Measurements from ENCODE around the gene ESPNL.

ESPNL gene

GRCh38 chr2:238080518-238080917, 19.6 kb upstream of the ESPNL start:
- DNase-seq: no peak

DNA sequence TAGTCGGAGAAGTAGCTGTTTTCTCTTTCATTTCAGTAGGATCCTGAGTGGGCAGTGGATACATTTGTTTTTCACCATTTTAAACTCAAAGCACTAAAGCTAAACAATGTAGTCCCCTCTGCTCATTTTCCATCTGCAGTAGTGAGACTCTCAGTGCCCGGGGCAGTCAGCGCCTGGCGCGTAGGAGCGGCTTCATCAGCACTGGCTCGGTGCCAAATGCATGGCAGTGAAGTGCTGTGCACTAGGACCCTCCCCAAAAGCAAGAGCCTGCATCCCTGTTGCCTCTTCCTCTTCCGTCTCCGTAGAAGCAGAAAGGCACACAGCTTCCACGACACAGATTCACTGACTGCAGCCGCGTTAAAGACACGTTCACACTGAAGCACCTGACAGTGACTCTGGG, 19.0 kb upstream of the ESPNL start:
- no peak for DNase-seq

DNA sequence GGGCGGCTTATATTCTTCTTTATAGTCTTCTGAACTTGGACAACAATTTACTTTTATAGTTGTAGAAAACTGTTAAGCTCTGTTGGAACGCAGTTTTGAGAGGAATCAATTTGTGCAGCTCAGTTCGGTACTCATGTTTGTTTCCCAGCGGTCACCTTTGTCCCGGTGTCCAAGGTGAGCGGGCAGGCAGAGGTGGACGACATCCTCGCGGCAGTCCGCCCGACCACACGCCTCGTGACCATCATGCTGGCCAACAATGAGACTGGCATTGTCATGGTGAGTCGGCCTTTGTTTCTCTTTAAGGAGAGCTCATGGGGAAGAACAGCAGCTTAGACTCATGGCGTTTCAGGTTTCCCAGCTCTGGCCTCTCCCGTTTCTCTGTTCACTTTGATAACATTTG, 18.6 kb upstream of the ESPNL start:
- DNase-seq: no peak

- DNase-seq: no peak
These were observed 18.0 kb upstream of the ESPNL start for GRCh38 chr2:238082151-238082550.

- DNase-seq: no peak
These were observed 17.3 kb upstream of the ESPNL start for GRCh38 chr2:238082827-238083226.

GRCh38 chr2:238083919-238084318, 16.2 kb upstream of the ESPNL start:
- no peak for DNase-seq

DNA sequence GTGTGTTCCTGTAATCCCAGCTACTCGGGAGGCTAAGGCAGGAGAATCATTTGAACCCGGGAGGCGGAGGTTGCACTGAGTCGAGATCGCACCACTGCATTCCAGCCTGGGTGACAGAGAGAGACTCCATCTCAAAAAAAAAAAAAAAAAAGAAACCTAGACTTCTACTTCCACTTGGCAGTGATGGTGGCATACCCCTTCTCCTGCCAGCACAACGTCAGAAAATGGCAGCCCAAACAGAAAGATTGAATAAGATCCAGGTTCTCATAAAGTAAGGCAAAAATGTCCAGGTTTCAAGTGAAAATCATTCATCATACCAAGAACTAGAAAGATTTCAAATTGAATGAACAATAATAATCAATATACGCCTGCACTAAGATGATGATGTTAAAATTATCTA, 15.4 kb upstream of the ESPNL start:
- no peak for DNase-seq

DNA sequence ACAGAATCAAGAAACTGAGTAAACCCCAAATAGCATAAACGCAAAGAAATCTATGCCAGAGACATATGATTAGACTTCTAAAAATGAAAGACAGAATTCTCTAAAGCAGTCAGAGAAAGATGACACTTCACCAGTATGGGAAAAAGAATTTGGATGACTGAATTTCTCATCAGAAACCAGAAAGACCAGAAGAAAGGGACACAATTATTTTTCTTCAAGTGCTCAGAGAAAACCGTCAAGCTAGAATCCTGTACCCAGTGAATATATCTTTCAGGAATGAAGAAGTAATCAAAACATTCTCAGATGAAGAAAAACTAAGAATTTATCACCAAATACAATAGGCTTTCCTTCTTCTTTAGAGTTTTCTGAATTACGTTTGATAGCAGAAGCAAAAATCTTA, 14.2 kb upstream of the ESPNL start:
- DNase-seq: no peak

DNA sequence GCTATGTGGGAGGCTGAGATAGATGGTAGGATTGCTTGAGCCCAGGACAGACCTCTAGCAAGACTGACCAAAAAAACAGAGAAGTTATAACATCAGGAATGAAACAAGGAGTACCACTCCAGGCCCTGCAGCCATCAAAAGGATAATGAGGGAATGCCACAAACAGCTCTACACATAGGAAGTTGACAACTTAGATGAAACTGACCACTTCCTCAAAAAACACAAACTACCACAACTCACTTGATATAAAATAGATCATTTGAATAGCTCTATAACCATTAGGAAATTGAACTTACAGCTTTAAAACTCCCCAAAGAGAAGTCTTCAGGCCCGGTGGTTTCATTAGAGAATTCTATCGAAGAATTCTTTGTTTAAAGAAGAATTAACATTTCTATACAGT, 12.9 kb upstream of the ESPNL start:
- no peak for DNase-seq

- no peak for DNase-seq
These were observed 9.3 kb upstream of the ESPNL start for GRCh38 chr2:238090887-238091286.

DNA sequence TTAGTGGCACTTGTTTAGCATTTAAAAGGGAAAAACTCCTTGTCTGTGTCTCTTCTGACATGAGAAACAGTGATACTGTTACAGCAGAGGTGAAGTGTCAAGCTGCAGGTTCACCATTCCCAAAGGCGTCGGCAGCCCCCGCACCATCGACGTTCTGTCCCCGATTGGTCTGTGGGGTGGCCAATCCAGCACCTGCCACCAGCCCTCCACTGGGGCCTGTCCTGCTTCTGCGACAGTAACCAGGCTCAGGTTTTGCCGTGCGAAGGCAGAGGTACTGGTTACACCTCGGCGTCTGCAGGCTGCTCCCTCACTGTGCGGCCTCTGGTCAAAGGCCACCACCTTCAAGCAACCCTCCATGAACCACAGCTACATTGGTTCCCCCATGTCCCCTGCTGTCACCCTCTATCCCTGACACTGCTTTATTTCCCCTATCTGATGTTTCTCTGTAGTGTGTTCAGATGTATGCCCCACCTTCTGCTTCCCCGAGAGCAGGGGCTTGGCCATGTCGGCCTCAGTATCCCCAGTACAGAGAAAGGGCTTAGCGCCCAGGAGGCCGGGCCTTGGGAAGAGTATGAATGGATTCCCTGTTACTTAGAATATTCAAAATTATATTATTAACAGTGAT, 8.6 kb upstream of the ESPNL start:
- no peak for DNase-seq

DNA sequence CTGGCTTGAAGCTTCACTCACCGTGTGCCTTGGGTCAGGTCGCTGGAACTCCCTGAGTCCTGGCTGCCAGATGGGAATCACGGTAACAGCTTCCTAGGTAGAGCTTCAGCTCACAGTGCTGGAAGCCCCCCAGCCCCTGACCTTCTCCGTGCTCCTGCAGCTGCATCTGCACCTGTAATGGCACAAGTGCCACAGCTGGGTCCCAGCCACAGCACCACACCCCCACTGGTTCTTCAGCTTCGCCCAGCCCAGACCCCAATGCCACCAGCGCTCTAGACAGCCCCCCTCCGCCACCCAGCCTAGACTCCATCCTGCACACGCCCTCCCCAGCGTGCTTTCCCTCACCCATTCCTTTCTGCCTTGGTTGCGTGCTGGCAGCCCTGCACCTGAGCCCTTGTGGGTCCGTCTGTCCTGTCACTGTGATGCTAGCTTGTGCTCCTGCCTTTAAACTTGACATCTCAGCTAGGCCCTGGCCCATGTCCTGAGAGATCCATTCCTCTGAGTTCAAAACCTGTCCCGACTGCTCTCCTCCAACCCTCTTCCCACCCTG, 7.6 kb upstream of the ESPNL start:
- no peak for DNase-seq

DNA sequence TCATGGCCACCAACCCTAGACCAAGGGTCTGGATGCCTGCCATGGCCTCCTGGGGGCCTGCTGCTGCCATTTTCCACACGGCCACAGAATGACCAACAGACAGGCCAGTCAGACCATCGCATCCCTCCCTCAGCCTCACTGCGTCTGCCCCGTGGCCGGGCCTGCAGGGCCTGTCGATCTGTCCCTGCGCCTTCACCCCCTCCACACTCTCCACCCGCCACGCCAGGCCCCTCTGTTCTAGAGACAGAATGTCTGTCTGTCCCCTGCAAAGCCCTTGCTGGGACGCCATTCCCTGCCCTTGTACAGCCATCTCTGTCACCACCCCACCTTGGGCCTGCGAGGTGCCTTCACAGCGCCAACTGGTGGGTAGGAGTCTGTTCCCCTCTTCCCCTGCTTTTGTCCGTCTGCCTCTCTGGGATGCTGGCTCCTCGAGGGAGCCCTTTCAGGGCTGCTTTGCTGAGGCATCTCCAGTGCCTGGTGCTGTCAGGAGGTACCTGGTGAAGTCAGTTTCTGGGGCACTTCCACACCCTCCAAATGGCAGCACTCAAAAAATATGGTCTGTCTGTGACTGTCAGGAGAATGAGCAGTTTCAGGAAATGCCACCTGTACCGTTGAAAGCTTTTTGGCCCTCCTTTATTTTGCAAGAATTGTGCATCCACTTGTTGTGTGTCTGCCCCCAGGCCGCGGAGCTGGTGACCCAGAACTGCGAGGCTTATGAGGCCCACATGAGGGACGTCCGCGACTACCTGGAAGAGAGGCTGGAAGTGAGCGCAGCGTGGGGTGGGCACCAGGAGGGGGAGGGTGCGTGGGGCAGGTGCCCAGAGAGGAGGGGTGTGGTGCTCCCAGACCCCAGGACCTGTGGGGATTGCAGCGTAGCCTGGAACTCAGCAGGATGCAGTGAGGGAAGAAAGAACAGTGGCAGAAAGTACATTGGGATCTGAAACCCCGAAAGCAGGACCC, 6.7 kb upstream of the ESPNL start:
- DNase-seq: no peak

DNA sequence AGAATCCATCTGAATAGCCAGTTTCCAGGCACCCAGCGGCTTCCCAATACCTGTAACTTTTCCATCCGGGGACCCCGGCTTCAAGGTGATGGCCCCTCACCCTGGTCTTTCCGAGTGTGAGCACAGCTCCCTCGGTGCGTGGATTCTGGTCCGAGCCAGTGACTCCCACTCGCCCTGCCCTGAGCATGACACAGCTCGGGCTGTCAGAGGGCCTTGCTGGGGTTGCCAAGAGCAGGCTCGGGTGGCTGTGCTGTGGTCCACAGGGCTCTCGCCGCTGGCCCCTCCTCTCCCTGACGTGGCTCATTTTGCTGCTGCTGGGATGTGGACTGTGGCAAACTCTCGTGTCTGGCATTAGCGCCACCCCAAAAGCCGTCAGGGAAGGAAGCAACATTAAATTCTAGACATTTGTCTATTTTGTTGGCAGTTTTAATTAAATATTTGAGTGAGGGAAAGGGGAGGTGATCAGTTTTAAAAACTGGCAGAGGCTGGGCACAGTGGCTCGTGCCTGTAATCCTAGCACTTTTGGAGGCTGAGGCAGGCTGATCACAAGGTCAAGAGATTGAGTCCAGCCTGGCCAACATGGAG, 5.6 kb upstream of the ESPNL start:
- no peak for DNase-seq

DNA sequence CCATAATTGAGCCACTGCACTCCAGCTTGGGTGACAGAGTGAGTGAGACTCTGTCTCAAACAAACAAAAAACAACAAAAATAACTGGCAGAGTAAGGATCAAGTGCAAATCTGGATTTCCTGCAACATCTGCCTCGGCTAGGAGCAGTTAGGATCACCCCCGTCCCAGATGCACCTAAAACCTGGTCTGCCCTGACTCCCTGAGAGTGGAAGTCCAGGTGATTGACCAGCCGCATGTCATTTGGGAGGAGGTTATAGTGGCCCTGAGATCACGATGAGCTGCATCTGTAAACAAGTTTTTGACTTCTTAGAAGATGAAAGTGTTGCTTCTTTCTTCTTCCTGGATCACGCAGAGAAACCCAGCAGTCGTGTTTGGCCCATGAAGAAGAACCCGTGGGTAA, 5.0 kb upstream of the ESPNL start:
- no peak for DNase-seq

- DNase-seq: no peak
These were observed 3.7 kb upstream of the ESPNL start for GRCh38 chr2:238096311-238097011.

DNA sequence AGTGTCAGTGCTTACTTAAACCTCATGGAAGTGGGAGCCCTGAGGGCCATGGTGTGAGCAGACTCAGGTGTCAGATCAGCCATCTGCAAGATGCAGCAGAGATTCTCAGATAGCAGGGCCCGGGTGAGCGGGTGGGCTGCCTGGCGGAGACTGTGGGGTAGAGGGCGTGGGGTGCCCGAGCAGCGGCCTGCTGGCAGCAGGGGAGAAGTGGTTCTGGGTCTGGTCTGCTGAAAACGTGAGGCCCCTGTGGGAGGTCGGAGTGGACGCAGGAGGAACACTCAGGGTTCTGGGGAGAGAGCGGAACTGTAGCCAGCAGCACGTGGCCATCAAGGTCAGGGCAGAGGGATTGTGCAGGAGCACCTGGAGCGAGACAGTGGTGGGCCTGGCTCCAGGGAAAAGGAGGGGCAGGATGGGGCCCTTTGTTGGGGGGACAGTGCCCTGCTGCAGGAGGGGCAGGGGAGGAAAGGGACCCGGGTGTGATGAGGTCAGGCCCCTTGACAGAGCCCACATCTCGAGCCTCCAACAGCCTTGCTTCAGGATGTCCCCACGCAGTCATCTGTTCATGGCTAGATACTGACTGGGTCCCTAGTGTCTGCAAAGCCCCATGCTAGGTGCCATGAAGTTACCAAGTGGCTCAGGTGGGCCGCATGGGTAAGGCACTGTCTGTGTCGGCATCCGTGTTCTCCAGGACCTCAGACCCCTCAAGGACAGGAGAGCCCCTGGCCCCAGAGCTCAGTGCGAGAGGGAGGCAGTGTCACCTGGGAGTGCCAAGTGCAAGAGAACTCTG, 2.7 kb upstream of the ESPNL start:
- no peak for DNase-seq

- DNase-seq: peak; percentile 20
These were observed 1.9 kb upstream of the ESPNL start for GRCh38 chr2:238097988-238098871.

DNA sequence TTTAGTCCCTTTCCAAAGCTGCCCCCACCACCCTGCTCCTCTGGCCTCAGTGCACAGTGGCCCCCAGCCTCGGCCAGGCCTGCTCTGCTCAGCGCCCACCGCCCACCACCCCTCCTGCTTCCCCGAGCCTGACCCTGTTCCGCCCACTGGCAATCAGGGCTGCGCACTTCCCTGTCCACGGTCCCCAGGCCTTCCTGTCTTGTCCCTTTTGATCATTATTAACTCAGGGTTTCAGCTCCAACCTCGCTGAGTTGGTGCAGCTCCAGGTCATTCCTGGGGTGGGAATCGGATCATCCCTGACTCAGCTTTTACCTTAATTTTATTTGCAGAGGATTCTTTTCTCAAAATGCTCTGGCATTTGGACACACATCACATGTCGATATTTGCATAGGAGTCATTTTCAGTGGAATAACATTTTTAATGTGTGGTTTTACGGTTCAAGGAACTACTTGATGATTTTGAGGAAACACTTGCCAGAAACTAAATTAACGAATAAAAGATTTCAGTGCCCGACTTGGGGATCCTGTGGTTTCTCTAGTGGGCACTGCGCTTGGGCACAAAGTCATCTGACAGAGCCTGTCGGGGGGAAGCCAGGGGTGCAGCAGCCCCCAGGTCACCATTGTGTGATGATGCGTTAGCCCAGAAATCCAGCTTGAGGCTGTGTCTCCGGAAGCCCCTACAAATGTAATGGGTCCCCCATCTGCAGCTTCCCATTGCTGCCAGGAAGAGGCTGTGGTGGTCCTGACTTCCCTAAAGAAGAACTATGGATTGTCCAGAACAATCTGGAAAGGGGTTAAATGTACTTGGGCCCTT, 1.0 kb upstream of the ESPNL start:
- no peak for DNase-seq

- no peak for DNase-seq
These were observed 459 bp upstream of the ESPNL start for GRCh38 chr2:238099714-238100048.
